SIG-M5 treated with dmso at 0.1 percent for 504 hours (cell line): Measurements from ENCODE around the gene OR4E1.
"Not testable (repeated sequence)": the region's sequence is repeated elsewhere in the genome, so short reads cannot be mapped to it uniquely, and the experiment has no call there.

Experiments
- DNase-seq: peaks from one replicate; lab custom pipeline; 2025; ENCODE audit not compliant: unreplicated experiment; lab: John Stamatoyannopoulos, UW

The OR4E1 gene

DNA sequence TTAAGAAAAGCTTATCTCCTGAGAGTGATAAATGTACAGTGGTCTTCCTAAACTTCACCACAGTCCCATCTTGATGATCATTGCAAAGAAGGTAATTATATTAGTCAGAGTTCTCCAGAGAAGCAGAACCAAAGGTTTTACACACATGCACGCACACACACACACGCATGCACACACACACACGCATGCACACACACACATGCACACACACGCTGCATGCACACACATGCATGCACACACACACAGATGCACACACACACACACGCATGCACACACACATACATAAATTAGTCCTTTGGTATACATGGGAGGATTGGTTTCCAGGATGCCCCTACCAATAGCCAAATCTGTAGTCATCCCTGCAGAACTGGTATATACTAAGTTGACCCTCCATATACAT, 19.4 kb downstream of the OR4E1 start:
- no peak for DNase-seq

DNA sequence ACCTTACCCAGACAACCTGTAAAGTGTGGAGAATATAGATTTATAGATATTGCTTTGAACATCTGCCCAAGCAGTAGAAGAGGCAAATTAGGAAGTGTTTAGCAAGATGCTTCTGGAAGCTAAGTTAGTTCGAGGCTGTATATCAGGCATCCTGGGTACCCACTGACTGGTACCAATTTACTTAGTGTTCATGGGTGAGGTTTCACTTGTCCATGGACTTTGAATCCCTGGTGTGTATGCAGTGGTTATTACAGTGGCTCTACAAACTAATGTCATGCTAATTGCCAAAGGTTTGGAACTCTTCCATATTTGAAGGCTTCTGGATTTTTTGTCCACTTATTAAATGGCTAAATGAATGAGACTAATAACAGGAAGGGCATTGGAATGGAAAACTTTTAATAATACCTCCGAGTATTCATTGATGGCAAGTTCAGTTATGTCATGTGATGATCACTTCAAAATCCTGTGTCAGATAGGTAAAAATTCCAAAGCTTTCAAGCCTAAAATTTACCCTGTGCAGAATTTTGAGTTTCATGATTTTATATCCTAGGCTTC, 20.2 kb downstream of the OR4E1 start, which contains the start of gene OR4E2:
OR4E2 (plus strand) TSS at position 505 of the 555 bp plus-strand sequence. CDS start 11,248 bp downstream, outside the sequence.
- DNase-seq, result no peak

DNA sequence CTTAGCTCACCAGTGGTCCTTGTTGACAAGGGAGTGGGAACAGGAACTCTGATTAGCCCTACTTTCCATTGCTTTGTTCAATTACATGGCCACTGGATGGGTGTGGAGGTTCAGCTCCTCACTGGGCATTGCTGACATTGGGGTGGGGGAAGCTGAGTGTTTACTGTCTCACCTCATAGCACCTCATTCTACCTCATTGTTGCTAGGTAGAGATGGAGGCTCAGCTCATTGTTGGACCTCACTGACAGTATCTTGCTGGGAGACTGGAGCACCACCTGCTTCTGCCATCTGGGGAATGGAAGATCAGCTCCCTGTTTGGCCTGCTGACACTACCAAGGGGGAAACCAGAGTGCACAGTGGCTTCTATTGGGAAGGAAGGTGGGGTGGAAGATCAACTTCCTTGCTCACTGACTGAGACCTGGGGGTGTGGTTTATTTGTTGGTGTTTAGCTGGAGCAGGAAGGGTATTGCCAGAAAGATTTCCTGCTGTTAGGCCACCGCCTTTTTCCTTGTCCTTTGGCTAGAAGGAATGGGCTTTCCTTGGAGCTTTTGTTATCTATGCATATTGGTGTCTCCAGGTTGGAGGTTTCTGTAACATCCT, 21.3 kb downstream of the OR4E1 start:
- DNase-seq, result no peak

DNA sequence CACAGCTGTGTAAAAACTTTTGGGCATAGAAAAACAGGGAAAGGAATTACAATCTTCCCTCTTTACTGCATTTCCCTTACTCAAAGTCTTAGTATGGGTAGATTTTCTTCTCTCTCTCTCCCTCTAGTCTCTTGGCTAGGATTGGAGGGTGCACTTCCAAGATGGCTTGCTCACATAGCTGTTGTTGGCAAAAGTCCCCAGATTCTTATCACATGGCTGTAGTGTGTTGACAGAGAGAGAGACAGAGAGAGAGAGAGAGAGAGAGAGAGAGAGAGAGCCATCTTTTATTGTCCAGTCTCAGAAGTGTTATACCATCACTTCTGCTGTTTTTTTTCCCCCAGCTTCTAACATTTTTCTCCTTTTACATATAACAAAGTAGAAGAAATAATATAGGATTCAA, 26.2 kb downstream of the OR4E1 start:
- no peak for DNase-seq

DNA sequence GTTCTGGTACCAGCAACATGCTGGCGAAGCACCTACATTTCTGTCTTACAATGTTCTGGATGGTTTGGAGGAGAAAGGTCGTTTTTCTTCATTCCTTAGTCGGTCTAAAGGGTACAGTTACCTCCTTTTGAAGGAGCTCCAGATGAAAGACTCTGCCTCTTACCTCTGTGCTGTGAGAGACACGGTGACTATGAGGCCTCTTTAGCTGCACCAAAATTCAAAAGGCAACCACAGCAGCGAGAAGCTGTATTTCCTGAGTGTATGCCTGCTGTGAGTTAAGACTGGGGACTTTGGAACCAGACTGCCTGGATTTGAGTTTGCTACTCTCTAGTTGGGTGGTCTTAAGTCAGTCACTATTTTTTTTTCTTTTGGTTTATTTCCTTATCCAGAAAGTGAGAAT, 30.2 kb downstream of the OR4E1 start:
- no peak for DNase-seq

DNA sequence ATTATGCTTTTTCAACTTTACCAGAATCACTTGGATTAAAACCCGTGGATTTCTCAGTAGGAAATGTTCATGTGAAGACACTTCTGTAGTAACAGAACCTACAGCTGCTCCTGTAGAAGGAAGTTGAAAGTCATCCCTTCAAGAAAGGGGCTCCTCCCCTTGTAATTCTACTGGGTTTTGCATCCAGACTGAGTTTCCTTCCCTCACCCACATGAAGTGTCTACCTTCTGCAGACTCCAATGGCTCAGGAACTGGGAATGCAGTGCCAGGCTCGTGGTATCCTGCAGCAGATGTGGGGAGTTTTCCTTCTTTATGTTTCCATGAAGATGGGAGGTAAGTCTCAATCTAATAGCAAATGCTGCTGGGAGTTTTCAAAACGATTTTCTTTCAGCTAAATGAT, 30.9 kb downstream of the OR4E1 start:
- no peak for DNase-seq

DNA sequence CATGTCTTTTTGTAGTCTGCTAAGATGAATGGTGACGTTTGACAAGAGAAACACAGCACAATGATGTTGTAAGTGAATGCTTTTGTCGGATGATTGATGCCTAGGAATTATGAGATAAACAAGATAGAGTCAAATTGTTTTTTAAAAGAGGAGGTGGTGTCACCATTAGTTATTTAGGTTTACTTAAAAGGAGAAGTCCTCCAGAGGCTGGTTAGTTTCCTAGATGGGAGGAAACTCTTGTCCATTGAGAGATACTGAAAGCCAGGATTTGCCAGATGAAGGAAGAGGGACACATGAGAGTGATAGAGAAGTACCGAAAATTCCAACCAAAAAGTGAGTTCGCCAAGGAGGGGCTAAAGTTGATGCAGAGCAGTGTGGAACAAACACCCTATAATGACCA, 38.8 kb downstream of the OR4E1 start, which contains the start of gene OR10G2:
OR10G2 (minus strand) TSS at position 101 of the 400 bp plus-strand sequence; CDS start at position 3, 98 bp downstream.
- no peak for DNase-seq

DNA sequence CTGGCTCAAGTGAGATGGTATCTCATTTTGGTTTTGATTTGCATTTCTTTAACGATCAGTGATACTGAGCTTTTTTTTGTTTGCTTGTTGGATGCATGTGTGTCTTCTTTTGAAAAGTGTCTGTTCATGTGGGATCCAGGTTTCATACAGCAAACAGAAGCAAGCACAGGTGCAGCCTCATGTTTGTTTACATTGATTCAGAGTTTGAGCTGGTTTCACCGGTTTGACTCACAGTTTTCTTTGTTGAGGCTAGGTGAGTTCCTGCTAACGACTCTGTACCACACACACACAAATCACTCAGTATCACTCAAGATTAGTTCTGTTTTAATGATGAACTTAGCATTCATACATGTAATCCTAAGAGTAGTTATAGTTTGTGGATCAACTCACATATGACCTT, 42.5 kb downstream of the OR4E1 start:
- DNase-seq, result peak; percentile 33

DNA sequence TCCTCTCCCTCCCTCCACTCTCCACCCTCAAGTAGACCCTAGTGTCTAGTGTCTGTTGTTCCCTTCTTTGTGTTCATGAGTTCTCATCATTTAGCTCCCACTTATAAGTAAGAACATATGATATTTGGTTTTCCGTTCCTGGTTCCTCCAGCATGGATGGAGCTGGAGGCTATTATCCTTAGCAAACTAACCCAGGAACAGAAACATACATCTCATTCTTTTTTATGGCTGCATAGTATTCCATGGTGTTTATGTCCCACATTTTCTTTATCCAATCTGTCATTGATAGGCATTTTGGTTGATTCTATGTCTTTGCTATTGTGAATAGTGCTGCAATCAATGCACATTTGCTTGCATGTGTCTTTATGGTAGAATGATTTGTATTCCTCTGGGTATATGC, 43.1 kb downstream of the OR4E1 start:
- DNase-seq, result not testable (repeated sequence)

DNA sequence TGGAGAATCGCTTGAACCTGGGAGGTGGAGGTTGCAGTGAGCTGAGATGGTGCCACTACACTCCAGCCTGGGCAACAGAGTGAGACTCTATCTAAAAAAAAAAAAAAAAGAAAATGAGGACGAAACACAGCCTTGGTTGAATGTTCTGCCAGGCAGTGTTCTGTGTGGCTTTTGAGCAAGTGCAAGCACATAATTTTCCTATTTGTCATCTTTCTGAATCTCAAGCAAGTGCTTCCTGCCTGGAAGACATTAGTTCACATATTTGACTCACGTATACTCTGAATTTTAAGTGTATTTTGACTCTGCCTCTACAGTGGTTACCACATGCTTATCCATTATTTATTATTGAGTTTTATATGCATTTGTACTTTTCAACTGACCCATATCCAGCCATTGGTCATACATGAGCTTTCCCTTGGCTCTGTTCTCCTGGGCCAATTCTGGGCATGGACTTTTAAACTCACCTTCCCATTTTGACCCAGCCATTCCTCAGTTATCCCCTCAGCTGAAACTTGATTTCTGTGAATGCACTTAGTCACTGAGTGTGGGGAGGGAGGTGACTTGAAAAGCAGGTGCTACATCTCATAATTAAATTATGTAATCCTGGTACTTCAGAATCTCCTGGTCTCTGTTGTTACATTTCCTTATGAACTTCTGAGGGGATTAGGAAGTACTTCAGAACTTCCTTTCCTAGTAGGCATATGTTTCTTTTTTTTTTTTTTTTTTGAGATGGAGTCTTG, 47.0 kb downstream of the OR4E1 start:
- DNase-seq, result no peak
